Glutamatergic neuron (in vitro differentiated cells): ENCODE measurements around the gene PCARE. TPM values are rescaled to one million over a fixed set of nuclear protein-coding genes. Genes with fewer than 3 reads are reported as not detected.

Experiments used
- DNase-seq: peaks from one replicate; pipeline ENCODE4 v3.0.0; 2022
- H3K27ac Mint-ChIP-seq: one replicate; pipeline ENCODE4 v1.8.0; 2020; ENCODE audit warnings: mild to moderate bottlenecking, mixed read lengths, inconsistent platforms; ENCODE audit not compliant: unreplicated experiment
- H3K27me3 Mint-ChIP-seq: one replicate; pipeline ENCODE4 v1.8.0; 2020; ENCODE audit warnings: mild to moderate bottlenecking, moderate library complexity, mixed read lengths, inconsistent platforms; ENCODE audit not compliant: unreplicated experiment
- H3K36me3 Mint-ChIP-seq: one replicate; pipeline ENCODE4 v1.8.0; 2020; ENCODE audit warnings: mild to moderate bottlenecking, mixed read lengths, inconsistent platforms; ENCODE audit not compliant: unreplicated experiment
- H3K4me1 Mint-ChIP-seq: one replicate; pipeline ENCODE4 v1.8.0; 2020; ENCODE audit warnings: mild to moderate bottlenecking, low read depth, mixed read lengths, inconsistent platforms; ENCODE audit not compliant: unreplicated experiment
- H3K4me3 Mint-ChIP-seq: one replicate; pipeline ENCODE4 v1.8.0; 2020; ENCODE audit warnings: mild to moderate bottlenecking, mixed read lengths, inconsistent platforms; ENCODE audit not compliant: unreplicated experiment
- H3K9me3 Mint-ChIP-seq: one replicate; pipeline ENCODE4 v1.8.0; 2020; ENCODE audit warnings: mild to moderate bottlenecking, moderate library complexity, mixed read lengths, inconsistent platforms; ENCODE audit not compliant: unreplicated experiment
- CTCF ChIP-seq: fragments of 200-600 bp; sonication (generic); IDR thresholded peaks from one replicate; pipeline ENCODE4 v1.5.0; 2021; ENCODE audit not compliant: partially characterized antibody, unreplicated experiment
- total RNA-seq: library from RNA; stranded (reverse); fragmentation: NEBNext Ultra II Directional; extraction: Animal tissue kit (Norgen Biotek cat#: 25700); gene quantifications from one replicate; pipeline ENCODE4 v1.2.1, GENCODE V29; 2021; ENCODE audit not compliant: unreplicated experiment

PCARE gene
- total RNA-seq, 1 donor from 2014 or later: 0.66 TPM

DNA sequence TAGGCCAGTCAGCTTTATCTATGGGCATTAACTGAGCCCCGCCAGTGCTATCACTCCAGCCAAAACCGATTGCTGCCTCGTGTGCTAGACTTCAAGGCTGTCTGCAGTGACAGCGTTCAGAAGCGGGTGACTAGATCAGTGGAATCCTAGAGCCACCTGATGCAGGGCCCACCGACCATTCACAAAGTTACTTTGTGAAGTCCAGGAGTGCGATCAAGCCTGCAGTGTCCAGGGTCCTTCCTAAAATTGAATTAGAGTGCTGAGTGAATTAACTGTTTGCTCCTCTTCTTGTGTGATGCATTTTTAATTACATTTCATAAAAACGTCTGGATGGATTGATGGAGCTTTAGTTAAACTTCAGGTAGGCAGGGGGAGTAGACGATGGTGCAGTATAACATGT is 13.9 kb downstream of the PCARE start:
- no peaks in the 10 kb centered on the region for H3K36me3 Mint-ChIP-seq
- H3K9me3 Mint-ChIP-seq: no peaks in the 10 kb centered on the region
- peaks cover 5% of the 10 kb centered on the region for H3K27me3 Mint-ChIP-seq
- peaks cover 8% of the 10 kb centered on the region for H3K4me1 Mint-ChIP-seq
- H3K27ac Mint-ChIP-seq: no peak overlapping the region
- no peak for DNase-seq
- H3K4me3 Mint-ChIP-seq: no peak overlapping the region
- TF ChIP-seq CTCF: no peak

GRCh38 chr2:29059624-29060023 is 14.7 kb downstream of the PCARE start:
- Mint-ChIP-seq H3K4me1 (peaks cover 7% of the 10 kb centered on the region), H3K4me3 (no peak overlapping the region), H3K27ac (no peak overlapping the region), H3K9me3 (no peaks in the 10 kb centered on the region), H3K27me3 (peaks cover 6% of the 10 kb centered on the region), H3K36me3 (no peaks in the 10 kb centered on the region)
- no peak for DNase-seq
- no peak for TF ChIP-seq CTCF

- H3K27ac Mint-ChIP-seq: no peak overlapping the region
- peaks cover 4% of the 10 kb centered on the region for H3K27me3 Mint-ChIP-seq
Observed at GRCh38 chr2:29057006-29057405, 17.3 kb downstream of the PCARE start.

DNA sequence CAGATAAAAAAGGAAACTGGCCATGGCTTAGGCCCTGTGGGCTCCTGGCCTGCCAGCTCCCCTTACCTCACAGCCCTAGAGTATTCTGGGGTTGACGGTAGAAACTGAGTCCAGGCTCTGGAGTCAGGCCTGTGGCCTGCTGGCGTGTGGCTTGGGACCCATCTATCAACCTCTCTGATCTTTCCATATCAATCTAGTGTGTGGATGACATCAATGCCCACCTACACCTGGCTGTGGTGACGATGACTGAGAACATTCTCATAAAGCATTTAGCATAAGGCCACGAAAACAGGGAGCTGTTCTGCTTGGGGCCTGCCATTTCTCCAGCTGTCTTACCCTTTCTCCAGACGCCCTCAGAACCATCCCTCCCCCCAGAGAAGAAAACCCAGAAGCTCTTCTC is 17.9 kb downstream of the PCARE start:
- H3K36me3 Mint-ChIP-seq: no peaks in the 10 kb centered on the region
- no peak for TF ChIP-seq CTCF
- DNase-seq: no peak
- no peaks in the 10 kb centered on the region for H3K9me3 Mint-ChIP-seq
- no peak overlapping the region for H3K4me3 Mint-ChIP-seq
- peaks cover 4% of the 10 kb centered on the region for H3K27me3 Mint-ChIP-seq
- H3K27ac Mint-ChIP-seq: no peak overlapping the region
- H3K4me1 Mint-ChIP-seq: peaks cover 9% of the 10 kb centered on the region

More at GRCh38 chr2:29057006-29057405, 17.3 kb downstream of the PCARE start:
- Mint-ChIP-seq H3K9me3 (no peaks in the 10 kb centered on the region), H3K4me3 (no peak overlapping the region), H3K4me1 (peaks cover 9% of the 10 kb centered on the region), H3K36me3 (no peaks in the 10 kb centered on the region)
- no peak for DNase-seq
- no peak for TF ChIP-seq CTCF

DNA sequence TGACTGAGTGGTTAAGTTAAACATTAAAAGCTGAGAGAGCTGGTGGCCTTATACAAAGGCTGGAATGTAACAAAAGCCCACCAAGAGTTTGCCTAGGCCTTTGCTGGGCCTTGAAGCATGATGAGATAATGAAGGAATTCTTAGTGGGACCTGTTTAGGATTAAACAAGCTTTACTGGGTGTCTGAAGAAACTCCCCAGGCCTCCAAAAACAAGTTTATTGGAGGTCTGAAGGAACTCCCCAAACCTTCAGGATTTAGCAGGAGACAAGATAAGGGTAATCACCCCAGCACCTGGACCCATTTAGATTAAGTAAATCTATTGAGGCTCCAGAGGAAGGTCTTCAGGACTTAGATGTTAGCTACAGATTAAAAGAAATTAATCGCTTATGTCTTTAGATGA is 18.7 kb downstream of the PCARE start:
- H3K27me3 Mint-ChIP-seq: peaks cover 4% of the 10 kb centered on the region
- H3K36me3 Mint-ChIP-seq: no peaks in the 10 kb centered on the region
- H3K4me1 Mint-ChIP-seq: peaks cover 11% of the 10 kb centered on the region
- H3K27ac Mint-ChIP-seq: no peak overlapping the region
- no peak for DNase-seq
- H3K4me3 Mint-ChIP-seq: no peak overlapping the region
- H3K9me3 Mint-ChIP-seq: no peaks in the 10 kb centered on the region
- no peak for TF ChIP-seq CTCF
